Trophoblast cell (in vitro differentiated cells and primary cell): ENCODE data around the gene EEF2KMT.
"Not testable (repeated sequence)": the region's sequence is repeated elsewhere in the genome, so short reads cannot be mapped to it uniquely, and the experiment has no call there.

ENCODE experiments used
- DNase-seq, 2 donors: peaks; one replicate each; pipeline ENCODE4 v3.0.0-alpha.2; 2016
- H2AFZ ChIP-seq: 2 replicates; pipeline ENCODE4 v1.6.1; 2013; ENCODE audit warnings: low read length, moderate library complexity, mild to moderate bottlenecking; ENCODE audit not compliant: insufficient read depth, poor library complexity
- H2AK5ac ChIP-seq: 2 replicates; pipeline ENCODE4 v1.6.1; 2013; ENCODE audit warnings: mild to moderate bottlenecking, low read length
- H2BK120ac ChIP-seq: 2 replicates; pipeline ENCODE4 v1.6.1; 2013; ENCODE audit warnings: low read length, mild to moderate bottlenecking, moderate library complexity; ENCODE audit not compliant: insufficient read depth, poor library complexity
- H2BK12ac ChIP-seq: 2 replicates; pipeline ENCODE4 v1.6.1; 2013; ENCODE audit warnings: mild to moderate bottlenecking, low read length, moderate library complexity
- H2BK5ac ChIP-seq: 2 replicates; pipeline ENCODE4 v1.6.1; 2013; ENCODE audit warnings: low read length, low read depth, moderate library complexity, mild to moderate bottlenecking; ENCODE audit not compliant: poor library complexity
- H3K14ac ChIP-seq: 2 replicates; pipeline ENCODE4 v1.6.1; 2013; ENCODE audit warnings: mild to moderate bottlenecking, low read length
- H3K18ac ChIP-seq: 2 replicates; pipeline ENCODE4 v1.6.1; 2013; ENCODE audit warnings: mild to moderate bottlenecking, low read length
- H3K23ac ChIP-seq: 2 replicates; pipeline ENCODE4 v1.6.1; 2013; ENCODE audit warnings: low read length
- H3K27ac ChIP-seq: 2 replicates; pipeline ENCODE4 v1.5.1; 2013; ENCODE audit warnings: low read depth, mild to moderate bottlenecking, inconsistent platforms, low read length, moderate library complexity
- H3K27me3 ChIP-seq: 2 replicates; pipeline ENCODE4 v1.6.1; 2013; ENCODE audit warnings: inconsistent platforms, mild to moderate bottlenecking, low read length, moderate library complexity; ENCODE audit not compliant: insufficient read depth
- H3K36me3 ChIP-seq, 2 experiments: 1 replicate in 1 of 2; 2 replicates in 1 of 2; pipeline ENCODE4 v1.6.1; 2013; ENCODE audit warnings: low read length in 2 of 2, mild to moderate bottlenecking in 2 of 2, moderate library complexity in 1 of 2; ENCODE audit not compliant: insufficient read depth in 2 of 2, control insufficient read depth in 1 of 2
- H3K4ac ChIP-seq: 2 replicates; pipeline ENCODE4 v1.6.1; 2013; ENCODE audit warnings: low read depth, mild to moderate bottlenecking, low read length, moderate library complexity
- H3K4me1 ChIP-seq, 2 experiments: 1 replicate in 1 of 2; 2 replicates in 1 of 2; pipeline ENCODE4 v1.6.1; 2013; ENCODE audit warnings: low read length in 2 of 2, mild to moderate bottlenecking in 2 of 2, moderate library complexity in 1 of 2; ENCODE audit not compliant: insufficient read depth in 2 of 2, control insufficient read depth in 1 of 2
- H3K4me2 ChIP-seq: 2 replicates; pipeline ENCODE4 v1.6.1; 2013; ENCODE audit warnings: inconsistent platforms, mild to moderate bottlenecking, low read length, moderate library complexity
- H3K4me3 ChIP-seq: 2 replicates; pipeline ENCODE4 v1.5.1; 2013; ENCODE audit warnings: mild to moderate bottlenecking, low read depth, low read length, inconsistent platforms
- H3K79me1 ChIP-seq: one replicate; pipeline ENCODE4 v1.6.1; 2013; ENCODE audit warnings: low read length
- H3K79me2 ChIP-seq: 2 replicates; pipeline ENCODE4 v1.6.1; 2013; ENCODE audit warnings: low read length, mild to moderate bottlenecking; ENCODE audit not compliant: control insufficient read depth, insufficient read depth, poor library complexity
- H3K9ac ChIP-seq: 2 replicates; pipeline ENCODE4 v1.6.1; 2013; ENCODE audit warnings: mild to moderate bottlenecking, low read length
- H3K9me3 ChIP-seq: 2 replicates; pipeline ENCODE4 v1.6.1; 2013; ENCODE audit warnings: low read depth, mild to moderate bottlenecking, control low read depth, inconsistent platforms, low read length; ENCODE audit not compliant: insufficient read depth
- H4K12ac ChIP-seq: 2 replicates; pipeline ENCODE4 v1.6.1; 2013; ENCODE audit warnings: low read depth, mild to moderate bottlenecking, low read length, moderate library complexity
- H4K8ac ChIP-seq: 2 replicates; pipeline ENCODE4 v1.6.1; 2013; ENCODE audit warnings: low read depth, mild to moderate bottlenecking, low read length, moderate library complexity
- H4K91ac ChIP-seq: one replicate; pipeline ENCODE4 v1.6.1; 2013; ENCODE audit warnings: low read depth, mild to moderate bottlenecking, low read length, moderate library complexity
- WGBS: extraction: QIAGEN DNeasy Blood & Tissue Kit; methylation state at CpG from one replicate; pipeline ENCODE4 v1.1.7; 2013; ENCODE audit warnings: missing lambda C conversion rate; ENCODE audit not compliant: insufficient read length, insufficient coverage; ENCODE audit errors: extremely low coverage; 5-methylcytosine and 5-hydroxymethylcytosine counted together

EEF2KMT gene

DNA sequence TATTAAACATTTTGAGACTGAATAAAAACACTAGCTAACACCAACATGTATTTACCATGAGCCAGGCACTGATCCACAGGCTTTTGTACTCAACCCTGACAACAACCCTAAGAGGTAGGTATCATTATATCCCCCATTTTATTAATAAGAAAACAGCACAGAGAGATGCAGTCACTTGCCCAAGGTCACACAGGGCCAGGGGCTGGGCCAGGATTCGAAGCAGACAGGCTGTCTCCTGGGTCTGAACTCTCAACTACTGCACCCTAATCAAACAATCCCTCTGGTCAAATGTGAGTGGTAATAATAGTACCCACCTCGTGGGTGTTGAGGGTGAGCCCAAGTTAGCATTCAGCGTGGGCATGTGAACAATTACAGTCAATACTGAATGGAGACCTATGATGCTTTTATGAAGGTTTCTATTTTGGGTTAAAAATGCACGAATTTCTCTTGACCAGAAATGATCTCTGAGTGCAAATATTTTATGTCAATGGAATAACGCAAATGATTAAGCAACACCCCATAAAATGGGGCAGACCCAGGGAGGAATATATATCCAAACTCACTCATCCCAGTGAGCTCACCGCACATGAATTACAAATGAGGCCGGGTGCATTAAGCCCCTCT, 1.0 kb downstream of the EEF2KMT start:
- not testable (repeated sequence) for H4K91ac ChIP-seq, H3K9ac ChIP-seq, H2BK12ac ChIP-seq, DNase-seq, H3K27ac ChIP-seq, H3K23ac ChIP-seq, H2AK5ac ChIP-seq, H3K4me1 ChIP-seq, H3K27me3 ChIP-seq, H3K14ac ChIP-seq, H2BK120ac ChIP-seq, H3K79me1 ChIP-seq, H3K36me3 ChIP-seq, H3K4ac ChIP-seq, H3K9me3 ChIP-seq, H2BK5ac ChIP-seq, H4K12ac ChIP-seq, H3K79me2 ChIP-seq, H4K8ac ChIP-seq
- no CpG with 5 or more reads among the region's 7 CpGs for WGBS
- Histone ChIP-seq H3K4me2 (peak overlapping the region; percentile 77), H3K4me3 (peak overlapping the region; percentile 88), H3K18ac (peak overlapping the region; percentile 55), H2AFZ (peak overlapping the region; percentile 75)

DNA sequence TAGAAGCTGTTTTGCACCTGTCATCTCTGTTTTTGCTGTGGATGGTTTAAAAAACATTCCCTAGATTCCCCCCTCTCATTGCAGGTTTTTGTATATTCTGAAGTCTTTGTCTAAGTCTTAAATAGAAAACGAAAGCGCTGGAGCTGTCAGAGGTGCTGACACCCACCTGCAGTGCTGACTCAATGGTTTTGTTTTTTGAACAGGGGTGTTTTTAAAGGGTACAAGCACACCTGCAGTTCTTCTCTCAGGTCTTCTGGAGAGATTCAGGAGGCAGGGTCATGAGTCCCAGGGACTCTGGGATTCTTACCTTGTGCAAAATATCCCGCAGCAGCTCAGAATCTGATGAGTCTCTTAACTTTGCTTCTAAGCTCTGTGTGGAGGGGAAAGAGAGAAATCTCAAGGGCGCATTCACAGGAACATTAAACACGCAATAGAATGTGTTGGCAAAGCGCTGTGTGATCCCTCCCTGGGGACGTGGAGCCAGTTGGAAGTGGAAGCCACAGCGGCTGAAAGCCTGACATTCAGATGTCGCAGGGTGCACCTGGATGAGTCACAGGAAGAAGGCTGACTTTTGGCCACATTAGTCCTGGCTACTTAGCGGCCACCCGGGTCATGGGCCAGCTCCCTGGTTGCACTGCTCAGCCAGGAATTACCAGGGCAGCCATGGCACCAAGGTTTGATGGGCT, 2.3 kb downstream of the EEF2KMT start:
- not testable (repeated sequence) for H3K4ac ChIP-seq, H2BK120ac ChIP-seq, H2BK5ac ChIP-seq, H3K79me1 ChIP-seq, H3K27me3 ChIP-seq, H3K27ac ChIP-seq, H3K9me3 ChIP-seq, H3K4me3 ChIP-seq, H2BK12ac ChIP-seq, H3K4me2 ChIP-seq, H4K12ac ChIP-seq, H2AFZ ChIP-seq, H4K91ac ChIP-seq, H3K9ac ChIP-seq, H3K4me1 ChIP-seq, H3K36me3 ChIP-seq, H3K18ac ChIP-seq, H2AK5ac ChIP-seq, H3K23ac ChIP-seq, H3K14ac ChIP-seq, DNase-seq, H4K8ac ChIP-seq, H3K79me2 ChIP-seq
- WGBS = no CpG with 5 or more reads among the region's 11 CpGs

DNA sequence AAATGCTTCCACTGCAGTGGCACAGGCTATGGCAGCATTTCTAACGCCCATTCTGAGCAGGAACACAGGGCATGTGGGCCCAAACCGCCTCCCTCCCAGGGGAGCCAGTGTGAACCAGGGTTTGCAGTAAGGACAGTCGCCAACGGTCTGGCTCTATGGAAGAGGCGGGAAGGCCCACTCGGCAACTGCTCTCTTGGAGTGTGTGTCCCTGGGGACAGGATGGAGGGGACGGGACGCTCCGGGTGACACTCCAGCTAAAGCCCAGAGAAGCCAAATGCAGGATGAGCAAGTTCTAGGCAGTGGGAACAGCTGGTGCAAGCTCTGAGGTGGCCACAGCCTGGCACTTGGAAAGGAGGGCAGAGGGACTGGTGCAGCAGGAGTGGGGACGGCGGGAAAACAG, 3.8 kb downstream of the EEF2KMT start:
- H3K9ac ChIP-seq, H3K27me3 ChIP-seq, H4K12ac ChIP-seq, H3K36me3 ChIP-seq, H4K91ac ChIP-seq, H3K4me1 ChIP-seq, H3K4ac ChIP-seq, H3K27ac ChIP-seq, H3K4me2 ChIP-seq, H3K79me1 ChIP-seq, H2AK5ac ChIP-seq, H2BK120ac ChIP-seq, H3K14ac ChIP-seq, H2BK12ac ChIP-seq, H4K8ac ChIP-seq, H3K23ac ChIP-seq, H3K18ac ChIP-seq, H2BK5ac ChIP-seq, DNase-seq, H3K79me2 ChIP-seq, H3K4me3 ChIP-seq, H3K9me3 ChIP-seq, H2AFZ ChIP-seq: not testable (repeated sequence)
- no CpG with 5 or more reads among the region's 11 CpGs for WGBS

DNA sequence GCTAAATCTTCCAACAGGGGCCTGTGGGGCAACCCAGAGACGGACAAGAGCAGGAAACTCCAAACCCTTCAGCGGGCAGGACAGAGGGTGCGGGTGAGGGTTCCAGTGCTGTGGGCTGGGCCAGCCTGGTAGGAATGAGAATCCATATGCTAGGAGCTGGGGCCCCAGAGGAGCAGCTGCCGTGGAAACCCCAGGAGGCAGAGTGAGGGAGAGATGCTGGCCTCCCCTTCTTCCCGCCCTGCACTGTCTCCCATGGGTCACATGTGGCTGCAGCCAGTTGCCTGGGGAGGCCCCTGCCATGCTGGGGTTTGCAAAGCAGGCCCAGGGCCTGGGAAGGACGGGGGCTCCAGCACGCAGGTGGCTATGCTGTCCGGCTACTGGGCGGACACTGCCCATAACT, 4.5 kb downstream of the EEF2KMT start:
- not testable (repeated sequence) for H3K4me1 ChIP-seq, H3K4ac ChIP-seq, H4K91ac ChIP-seq, H3K4me2 ChIP-seq, H3K4me3 ChIP-seq, H3K79me2 ChIP-seq, H2BK5ac ChIP-seq, H3K79me1 ChIP-seq, H2BK12ac ChIP-seq, H3K18ac ChIP-seq, H2AK5ac ChIP-seq, H4K8ac ChIP-seq, H3K9me3 ChIP-seq, H2AFZ ChIP-seq, H3K23ac ChIP-seq, H2BK120ac ChIP-seq, H3K27me3 ChIP-seq, DNase-seq, H4K12ac ChIP-seq, H3K27ac ChIP-seq, H3K9ac ChIP-seq, H3K14ac ChIP-seq
- WGBS = no CpG with 5 or more reads among the region's 9 CpGs
- peaks cover 11 to 14% of the 10 kb centered on the region in 2 experiments for H3K36me3 ChIP-seq
